SH-SY5Y (cell line): ENCODE data around the gene PI4KA.

ENCODE experiments used
- GATA2 ChIP-seq: IDR thresholded peaks from 2 replicates; pipeline ENCODE4 v1.6.1; 2011; ENCODE audit warnings: mild to moderate bottlenecking, low read depth, low read length
- GATA3 ChIP-seq: IDR thresholded peaks from 2 replicates; pipeline ENCODE4 v1.6.1; 2011; ENCODE audit warnings: low read depth, mild to moderate bottlenecking, low read length, moderate library complexity

The PI4KA gene

DNA sequence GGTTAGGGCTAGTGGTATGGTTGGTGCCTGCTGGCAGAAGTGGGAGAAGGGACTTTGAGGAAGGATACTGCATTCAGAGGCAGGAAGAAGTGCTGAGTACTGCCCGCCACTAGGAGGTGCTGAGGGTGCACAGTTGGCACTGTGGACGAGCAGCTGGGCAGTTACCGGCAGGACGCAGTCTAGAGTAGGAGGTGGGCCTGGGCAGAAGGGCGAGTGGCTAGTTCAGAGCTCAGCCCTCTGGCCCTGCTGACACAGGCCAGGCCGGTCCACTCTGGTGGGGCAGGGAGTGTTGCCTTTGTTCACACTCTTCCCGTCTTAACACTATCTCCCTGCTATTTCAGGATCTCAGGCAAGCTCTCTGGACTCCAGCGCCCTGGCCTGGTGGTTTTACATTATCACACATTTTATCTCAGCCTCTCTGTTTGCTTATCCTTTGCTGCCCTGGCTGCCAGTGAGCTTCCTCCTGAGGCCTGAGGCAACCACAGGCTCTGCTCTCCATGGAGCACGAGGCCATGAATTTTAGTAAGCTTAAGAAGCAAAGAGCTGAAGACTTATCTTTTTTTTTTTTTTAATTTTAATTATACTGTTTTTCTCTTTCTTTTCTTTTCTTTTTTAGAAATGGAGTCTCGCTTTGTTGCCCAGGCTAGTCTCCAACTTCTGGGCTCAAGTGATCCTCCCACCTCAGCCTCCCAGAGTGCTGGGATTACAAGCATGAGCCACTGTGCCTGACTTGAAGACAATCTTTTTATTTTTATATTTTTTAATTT lies 27.1 kb upstream of the PI4KA start:
- TF ChIP-seq GATA2 (peak; percentile 85), GATA3 (0 out of 2 replicates have a peak, but pooled peaks have one; percentile 26)

GRCh38 chr22:20885017-20885556 lies 26.5 kb upstream of the PI4KA start:
- TF ChIP-seq GATA2 = no peak
- TF ChIP-seq GATA3 = no peak

GRCh38 chr22:20884454-20884853 lies 25.8 kb upstream of the PI4KA start:
- TF ChIP-seq GATA2 (no peak), GATA3 (no peak)

GRCh38 chr22:20882855-20883254 lies 24.2 kb upstream of the PI4KA start:
- TF ChIP-seq GATA3 = no peak
- TF ChIP-seq GATA2 = no peak

DNA sequence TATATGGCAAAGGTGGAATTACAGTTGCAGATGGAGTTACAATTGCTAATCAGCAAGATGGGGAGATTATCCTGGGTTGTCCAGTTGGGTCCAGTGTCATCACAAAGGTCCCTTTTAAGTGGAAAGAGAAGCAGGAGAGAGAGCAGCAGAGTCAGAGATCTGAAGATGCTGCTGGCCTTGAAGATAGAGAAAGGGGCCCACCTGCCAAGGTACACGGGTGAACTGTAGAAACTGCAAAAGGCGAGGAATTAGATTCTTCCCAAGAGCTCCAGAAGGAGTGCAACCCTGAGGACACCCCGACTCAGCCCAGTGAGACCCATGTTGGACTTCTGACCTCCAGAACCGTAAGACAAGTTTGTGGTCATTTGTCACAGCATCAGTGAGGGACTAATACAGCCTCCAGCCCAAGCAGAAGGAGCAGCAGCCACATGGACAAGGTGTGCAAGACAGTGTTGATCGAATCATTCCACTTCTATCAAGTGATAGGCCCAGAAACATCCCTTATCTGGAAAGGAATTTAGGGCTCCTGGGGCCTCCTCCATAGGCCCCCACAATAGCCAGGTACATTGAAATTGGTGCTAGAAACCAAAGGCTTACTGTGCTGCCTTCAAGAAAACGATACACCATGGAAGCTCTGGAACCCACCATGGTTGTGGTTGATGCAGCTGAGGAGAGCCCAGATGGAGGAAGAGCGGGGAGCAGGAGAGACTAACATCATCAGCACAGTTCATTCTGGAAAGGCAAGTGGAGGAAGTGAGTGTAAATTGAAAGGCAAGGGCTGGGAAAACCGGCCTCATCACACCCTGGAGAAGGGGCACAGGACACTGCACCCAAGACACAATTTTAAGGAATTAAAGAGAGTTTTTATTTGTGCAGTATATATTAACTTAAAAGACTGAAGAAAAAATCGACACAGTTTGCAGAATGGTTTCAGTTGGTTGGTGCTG lies 23.5 kb upstream of the PI4KA start:
- TF ChIP-seq GATA3 = no peak

DNA sequence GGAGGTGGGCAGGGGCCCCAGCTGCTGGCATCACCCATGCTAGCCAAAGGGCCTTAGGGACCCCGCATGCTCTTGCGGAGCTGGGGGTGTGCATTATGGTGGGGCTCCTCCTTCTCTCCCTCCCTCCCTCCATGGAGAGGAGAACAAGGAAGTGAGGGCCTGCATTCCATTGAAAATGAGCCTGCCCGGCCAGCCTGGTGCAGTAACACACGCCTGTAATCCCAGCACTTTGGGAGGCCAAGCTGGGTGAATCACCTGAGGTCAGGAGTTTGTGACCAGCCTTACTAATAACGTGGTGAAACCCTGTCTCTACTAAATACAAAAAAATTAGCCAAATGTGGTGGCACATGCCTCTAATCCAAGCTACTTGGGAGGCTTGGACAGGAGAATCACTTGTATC lies 22.6 kb upstream of the PI4KA start:
- no peak for TF ChIP-seq GATA2
- TF ChIP-seq GATA3 = no peak

- TF ChIP-seq GATA2 (no peak), GATA3 (no peak)
These were observed 19.1 kb upstream of the PI4KA start for GRCh38 chr22:20877715-20878114.

DNA sequence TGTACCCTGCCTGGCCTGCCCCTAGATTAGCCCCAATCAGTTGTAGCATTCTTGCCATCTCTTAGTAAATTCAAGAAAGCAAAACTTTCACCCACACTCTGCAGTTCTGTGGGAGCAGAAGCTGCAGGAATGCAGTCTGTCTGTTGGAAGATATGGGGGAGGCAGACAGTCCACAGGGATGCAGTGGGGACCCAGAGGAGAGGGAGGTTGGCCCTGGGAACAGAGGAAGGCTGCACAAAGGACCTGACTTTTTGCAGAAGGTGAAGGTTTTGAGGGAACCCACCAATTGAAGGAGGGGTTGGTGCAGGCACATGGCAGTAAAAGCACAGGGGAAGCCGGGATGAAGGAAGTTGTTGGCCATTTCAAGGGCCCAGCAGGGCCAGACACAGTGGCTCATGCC lies 16.7 kb upstream of the PI4KA start:
- no peak for TF ChIP-seq GATA2

DNA sequence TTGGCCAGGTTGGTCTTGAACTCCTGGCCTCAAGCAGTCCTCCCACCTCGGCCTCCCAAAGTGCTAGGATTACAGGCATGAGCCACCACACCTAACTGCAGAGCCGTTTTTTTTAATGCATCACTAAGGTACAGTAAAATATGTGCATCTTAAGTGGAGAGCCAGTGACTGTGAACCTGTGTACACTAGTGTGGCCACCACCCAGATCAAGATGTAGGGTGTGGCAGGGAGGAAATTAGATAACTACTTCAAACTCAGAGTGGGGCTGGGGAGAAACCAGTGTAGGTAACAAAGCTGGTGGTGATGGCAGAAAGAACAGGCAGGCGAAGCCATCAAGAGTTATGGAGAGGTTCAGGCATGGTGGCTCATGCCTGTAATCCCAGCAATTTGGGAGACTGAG lies 14.6 kb upstream of the PI4KA start:
- TF ChIP-seq GATA3 (no peak), GATA2 (no peak)

DNA sequence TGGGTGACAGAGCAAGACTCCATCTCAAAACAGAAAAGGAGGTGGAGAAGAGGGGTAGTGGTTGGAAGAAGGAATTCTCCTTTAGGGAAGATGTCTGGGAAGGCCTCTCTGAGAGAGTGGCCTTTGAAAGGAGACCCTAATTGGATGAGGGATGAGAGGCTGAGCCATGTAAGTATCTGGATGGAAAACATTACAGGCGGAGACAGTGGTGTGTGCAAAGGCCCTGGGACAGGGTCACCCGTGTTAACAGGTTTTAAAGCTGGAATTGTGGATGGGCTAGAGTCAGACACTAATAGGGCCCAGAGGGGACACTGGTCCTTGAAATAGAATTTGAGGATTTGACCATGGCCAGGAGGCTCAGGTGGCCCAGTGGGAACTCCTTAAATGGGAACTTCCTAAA lies 10.6 kb upstream of the PI4KA start:
- TF ChIP-seq GATA3 (no peak), GATA2 (no peak)

DNA sequence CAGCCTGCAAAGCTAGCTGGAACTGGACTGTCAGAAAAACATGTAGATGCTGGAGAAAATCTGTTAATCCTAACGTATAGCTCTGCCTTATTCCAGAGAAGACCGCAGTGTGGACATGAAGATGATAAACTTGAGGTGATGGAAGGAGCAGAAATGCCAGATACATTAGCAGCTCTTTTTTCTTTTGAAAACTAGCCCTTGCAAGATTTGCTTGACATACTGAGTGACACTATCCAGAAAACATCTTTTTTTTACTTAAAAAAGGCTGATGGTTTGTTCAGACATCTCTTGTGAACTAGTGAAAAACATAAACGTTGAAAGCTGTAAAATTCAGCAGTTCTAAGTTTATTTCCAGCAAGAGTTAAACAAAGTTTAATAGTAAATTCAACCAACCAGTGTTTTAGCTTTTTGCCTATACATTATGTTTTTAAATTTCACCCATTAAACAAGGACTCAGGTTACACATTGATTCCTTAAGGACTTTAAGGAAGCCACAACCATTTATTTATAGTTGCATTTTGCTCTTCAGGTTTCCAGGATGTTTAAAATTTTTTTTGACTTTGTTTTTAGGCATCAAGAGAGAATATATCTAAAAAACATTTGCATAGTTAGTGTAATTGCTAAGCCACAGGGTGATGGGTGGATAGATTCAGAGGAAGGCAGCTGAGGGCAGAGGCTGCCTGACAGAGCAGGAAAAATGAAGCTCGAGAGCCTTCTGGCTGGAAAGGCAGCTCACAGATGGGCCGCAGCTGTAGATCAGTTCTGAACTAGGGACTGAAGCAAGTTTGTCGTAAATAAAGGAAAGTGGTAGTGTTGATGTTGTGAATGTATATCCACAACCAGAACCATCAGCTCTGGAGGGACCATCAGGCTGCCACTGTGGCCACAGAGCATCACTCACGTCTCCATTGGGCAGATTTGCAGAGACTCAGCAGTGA lies 9.7 kb upstream of the PI4KA start:
- TF ChIP-seq GATA2 = no peak
- no peak for TF ChIP-seq GATA3

- TF ChIP-seq GATA3 = no peak
- peak; percentile 69 for TF ChIP-seq GATA2
These were observed 8.8 kb upstream of the PI4KA start for GRCh38 chr22:20867179-20868024.

DNA sequence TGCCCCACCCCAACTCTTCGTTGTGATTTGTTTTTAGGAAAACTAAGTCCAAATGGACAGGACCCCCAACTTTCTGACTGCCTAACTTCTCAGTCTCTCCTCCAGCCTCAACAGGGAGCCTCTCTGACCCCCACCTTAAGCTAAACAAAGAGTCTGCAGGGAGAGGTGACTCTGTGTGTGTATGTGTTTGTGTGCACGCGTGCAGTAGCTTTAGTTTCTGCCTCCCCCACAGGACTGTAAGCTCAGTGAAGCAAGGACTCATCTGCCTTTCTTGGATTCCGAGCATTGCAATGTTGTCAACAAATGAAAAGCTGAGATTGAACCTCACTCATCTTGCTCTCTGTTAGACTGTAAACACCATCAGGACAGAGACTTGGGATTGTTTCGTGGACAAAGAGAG lies 8.1 kb upstream of the PI4KA start:
- TF ChIP-seq GATA2 (no peak), GATA3 (no peak)
